Activated CD8-positive, alpha-beta memory T cell treated with anti-CD3 and anti-CD28 coated beads, Interleukin-2, amount 50 U/mL, for 48 hours (primary cell): ENCODE measurements around the gene EPHA8.

Source experiments
- DNase-seq: peaks from one replicate; pipeline ENCODE4 v3.0.0-alpha.2; 2020

EPHA8 gene

DNA sequence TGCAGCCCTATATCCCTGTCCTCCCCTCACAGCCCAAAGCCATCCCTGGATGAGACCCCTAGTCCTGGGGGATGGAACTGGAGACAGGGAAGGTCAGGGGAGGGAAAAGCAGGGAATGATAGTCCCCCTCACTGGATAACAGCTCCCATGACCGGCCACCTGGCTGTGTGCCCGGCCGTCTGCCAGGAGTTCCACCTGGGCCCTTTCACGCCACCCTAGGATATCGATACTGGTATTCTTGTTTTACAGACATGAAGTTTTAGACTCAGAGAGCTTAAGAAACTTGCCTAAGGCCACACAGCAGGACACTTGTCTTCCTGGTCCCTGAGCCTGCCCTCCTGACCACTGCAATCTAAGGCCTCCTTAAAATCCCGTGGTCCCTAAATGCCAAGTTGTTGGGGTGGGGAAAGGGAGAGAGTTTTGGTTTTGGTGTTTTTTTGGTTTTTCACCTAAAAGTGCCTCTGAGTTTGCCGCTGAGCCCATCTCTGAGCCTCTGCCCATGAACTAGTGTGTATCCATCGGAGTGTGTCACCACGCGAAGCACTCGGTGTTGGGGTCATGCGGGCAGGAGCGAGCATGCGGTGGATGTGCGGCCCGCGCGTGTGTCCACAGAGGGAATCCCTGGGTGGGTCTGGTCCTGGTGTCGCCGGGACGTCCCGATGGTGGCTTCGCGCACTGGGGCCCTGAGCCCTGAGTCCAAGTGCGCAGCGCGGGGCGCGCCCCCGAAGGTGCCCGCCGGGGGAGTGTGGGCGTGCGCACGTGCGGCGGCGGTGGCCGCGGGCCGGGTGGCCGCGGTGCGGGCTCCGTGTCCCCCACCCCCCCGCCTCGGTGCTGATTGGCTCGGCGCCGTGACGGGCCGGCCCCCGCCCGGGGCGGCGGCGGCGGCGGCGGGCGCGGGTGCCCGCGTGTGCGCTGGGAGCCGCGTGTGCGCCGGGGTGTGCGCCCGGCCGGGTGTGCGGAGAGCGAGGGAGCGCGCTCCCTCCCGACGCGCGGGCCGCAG, at the start of gene EPHA8:
EPHA8 (plus strand) TSS at position 906 of the 1,000 bp plus-strand sequence. CDS start 147 bp downstream, outside the sequence.
- no peak for DNase-seq

DNA sequence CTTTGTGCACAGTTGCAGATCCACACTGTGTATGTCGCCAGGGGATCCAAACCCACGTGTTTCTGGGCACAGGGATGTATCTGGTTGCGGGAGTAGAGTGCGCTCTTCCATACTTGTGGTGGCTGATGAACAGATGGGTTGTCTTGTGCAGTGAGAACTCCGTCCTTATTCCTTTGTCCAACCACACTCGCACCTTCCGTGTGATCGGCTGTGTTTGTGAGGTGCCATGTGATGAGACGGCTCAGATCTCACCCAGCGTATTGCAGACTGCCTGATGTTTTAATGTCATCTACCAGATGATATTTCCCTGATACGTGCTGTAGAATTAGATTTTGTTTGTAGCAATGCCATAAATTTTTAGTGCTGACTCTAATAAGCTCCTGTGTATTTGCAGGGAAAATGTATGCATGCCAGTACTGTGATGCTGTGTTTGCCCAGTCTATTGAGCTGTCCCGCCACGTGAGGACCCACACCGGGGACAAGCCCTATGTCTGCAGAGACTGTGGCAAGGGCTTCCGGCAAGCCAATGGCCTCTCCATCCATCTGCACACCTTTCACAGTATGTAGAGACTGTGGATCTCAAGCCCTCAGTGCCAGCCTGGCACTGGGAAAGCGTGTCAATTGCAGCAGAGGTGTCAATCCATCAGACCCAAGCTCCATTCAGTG, 46.2 kb upstream of the EPHA8 start:
- DNase-seq = no peak

DNA sequence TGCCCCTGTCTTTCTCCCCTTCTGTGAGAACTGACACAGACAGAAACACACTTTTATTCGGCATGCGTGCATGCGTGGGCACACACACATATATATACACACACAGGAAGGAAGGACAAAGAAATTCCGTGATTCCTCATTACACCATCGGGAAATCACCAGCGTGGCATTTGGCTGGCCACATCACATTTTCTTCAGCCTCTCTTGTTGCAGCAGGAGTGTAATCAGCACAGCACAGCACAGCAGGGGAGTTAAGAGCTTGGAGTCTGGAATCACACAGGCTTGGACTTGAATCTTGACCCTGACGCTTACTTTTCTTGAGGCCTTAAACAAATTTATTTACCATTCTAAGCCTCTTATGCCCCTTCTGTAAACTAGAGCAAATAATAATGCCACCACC, 45.3 kb upstream of the EPHA8 start:
- no peak for DNase-seq

DNA sequence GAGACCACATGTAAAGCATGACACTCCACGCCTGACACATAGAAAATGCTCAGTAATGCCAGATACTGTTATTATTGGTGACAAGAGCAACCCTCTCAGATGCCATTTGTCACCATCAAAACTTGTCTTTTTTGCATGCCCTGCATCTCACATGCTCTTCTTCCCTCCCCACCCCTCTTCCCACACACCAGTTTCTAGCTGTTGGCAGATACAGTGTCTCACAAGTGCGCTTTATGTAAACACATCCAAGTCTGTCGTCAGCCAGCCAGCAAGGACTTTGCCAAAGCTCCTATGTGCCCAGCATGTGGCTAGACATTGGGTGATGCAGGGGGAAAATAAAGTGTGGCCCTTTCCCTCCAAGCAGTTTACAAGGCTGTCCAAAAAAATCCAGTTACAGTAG, 44.9 kb upstream of the EPHA8 start:
- no peak for DNase-seq

DNA sequence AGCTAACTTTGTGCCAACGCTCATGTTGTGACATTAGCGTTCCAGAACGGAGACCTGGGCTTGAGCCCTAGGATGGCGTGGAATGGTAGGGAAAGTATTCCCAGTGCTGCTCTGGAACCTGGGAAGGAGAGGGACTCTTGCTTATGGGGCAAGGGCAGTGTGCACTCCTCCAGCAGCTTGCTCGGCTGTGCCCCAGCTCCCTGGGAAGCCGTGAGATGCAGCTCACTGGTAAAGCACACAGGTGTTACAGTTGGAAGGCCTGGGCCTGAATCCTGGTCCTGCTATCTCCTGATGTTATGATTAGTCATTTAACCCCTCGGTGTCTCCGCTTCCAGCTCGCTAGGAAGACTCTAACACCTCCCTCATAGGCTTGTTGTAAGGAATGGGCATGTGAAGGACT, 42.4 kb upstream of the EPHA8 start:
- no peak for DNase-seq

DNA sequence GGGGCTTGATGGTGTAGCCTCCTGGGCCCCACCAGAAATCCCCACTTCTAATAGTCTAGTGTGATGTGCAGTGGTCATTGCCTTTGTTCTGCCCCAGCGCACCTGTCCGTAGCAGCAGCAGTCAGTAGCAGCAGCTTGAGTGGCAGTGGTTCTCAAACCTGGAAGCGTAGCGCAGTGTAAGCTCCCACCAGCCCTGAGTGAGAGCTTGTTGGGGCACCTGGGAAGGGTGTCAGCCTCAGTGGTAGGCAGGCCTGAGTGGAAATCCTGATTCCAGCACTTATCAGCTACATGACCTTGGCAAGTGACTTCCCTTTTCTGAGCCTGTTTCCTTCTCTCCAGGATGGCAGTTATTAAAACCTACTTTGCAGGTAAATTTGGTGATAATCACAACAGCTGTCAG, 41.6 kb upstream of the EPHA8 start:
- no peak for DNase-seq

DNA sequence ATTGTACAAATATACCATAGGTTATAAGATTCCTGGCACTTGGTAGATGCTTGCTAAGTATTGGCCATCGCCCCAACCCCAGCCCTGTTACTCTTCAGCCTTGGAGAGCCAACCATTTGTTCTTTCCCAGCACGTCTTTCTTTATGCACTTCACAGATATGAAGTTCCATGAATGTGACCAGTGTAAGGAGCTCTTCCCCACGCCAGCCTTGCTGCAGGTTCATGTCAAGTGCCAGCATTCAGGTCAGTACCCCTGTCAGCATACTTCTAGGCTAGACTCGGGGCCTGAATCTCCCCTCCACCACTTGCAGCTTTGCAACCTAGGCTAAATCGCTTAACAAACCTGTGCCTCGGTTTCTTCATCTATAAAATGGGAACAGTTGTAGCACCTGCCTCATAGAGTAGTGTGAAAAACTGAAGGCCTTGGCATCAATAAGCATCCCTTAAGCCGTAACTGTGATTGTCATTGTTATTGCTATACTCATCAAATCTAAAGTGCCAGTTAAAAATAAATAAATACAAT, 41.0 kb upstream of the EPHA8 start:
- no peak for DNase-seq

DNA sequence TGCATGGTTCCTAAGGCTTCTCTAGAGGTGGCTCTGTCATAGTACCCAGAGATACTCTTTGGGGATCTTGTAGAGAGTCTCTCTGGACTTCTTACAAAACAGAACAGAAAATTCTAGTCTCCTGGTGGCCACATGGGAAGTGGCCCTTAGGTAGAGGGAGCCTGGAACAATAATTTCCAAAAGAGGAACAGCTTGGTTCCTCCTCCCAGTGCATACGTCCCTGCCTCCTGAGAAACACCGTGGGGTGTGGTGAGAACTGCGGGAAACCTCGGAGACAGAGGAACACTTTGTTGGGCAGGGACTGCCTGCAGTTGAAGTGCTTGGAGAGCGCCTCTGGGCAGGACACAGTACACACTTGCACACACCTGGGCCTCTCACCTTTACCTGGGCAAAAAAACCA, 38.8 kb upstream of the EPHA8 start:
- no peak for DNase-seq

DNA sequence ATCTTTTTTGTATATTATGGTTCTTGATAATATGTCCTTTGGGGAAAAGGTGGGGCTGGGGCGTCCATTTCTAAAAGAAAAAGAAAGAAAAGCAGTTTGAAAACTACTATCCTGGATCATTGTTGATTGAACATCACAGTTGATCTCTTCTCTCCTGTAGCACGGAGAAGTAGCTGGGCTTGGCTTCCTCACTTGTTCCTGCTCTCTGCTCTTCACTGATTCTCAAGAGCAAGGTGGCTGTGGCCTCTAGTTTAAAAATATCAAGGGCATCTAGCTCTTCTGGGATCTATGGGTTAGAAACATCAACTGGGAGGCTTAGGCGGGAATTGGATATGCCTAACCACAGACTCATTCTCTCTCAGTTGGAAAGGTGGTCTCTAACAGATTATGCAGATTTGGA, 38.1 kb upstream of the EPHA8 start:
- DNase-seq = no peak

DNA sequence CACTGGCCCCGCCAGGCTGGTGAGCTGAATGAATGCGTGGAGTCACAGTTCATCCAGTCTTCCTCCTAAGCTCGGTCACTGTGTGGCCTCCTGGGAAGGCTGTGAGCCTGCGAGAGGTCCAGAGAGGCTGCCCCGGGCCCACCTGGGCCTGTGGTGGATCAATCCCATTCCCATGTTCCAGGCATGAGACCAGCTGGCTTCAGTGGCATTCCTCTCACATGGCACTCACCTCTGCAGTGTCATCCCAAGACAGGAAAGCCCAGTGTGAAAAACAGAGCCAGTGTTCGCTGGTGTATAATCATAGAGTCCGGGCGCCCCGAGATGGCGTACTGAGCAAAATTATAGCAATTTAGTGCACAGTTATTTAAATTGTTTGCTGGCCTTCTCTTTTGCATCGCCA, 37.6 kb upstream of the EPHA8 start:
- no peak for DNase-seq

DNA sequence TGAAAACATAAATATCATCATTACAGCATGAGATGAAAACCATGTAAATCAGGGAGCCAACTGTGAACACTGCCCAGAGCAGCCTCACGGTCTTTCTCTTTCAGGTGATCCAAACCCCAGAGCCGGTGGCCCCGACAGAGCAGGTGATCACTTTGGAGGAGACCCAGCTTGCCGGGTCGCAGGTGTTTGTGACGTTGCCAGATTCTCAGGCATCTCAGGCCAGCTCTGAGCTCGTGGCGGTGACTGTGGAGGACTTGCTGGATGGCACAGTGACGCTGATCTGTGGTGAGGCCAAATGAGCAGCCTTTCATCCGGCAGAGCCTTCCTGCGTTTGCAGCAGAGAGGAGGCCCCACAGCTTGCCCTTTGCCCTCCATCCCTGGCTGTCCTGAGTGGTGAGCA, 37.2 kb upstream of the EPHA8 start:
- DNase-seq = no peak

DNA sequence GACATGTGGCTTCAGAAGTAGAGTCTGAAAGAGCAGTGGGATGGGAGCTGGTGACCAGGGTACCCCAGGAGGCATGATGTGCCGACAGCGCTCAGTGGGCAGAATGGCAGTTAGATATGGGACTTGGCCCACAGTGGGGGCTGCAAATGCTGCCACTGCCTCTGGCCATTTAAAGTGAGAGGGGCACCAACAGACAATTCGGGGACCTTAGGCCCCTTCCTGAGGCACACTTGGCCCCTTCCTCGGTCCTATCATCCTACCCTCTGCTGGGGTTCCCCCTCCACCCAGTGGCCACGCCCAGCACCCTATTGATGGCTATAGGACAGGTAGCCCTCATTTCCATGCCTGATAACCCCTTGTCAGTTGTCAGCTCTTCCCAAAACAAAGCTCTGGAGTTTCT, 36.6 kb upstream of the EPHA8 start:
- DNase-seq = no peak

DNA sequence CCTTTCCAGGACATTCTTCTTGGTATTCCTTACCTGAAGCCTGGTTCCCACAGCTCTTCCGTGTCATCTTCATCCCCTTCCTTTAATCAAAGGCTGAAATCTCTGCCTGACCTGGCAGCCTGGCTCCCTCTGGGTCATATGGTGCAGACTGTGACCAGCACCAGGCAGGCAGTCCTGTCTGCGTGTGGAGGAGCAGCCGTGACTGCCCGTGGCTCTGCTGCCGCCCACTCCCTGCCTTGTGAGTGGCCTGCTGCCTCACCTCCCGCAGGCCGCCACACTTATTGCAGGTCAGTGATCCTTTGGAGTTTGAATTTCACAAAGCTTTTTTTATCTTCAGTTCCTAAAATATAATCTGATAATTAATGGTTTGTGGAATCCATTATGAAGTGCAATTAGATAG, 36.2 kb upstream of the EPHA8 start:
- no peak for DNase-seq

DNA sequence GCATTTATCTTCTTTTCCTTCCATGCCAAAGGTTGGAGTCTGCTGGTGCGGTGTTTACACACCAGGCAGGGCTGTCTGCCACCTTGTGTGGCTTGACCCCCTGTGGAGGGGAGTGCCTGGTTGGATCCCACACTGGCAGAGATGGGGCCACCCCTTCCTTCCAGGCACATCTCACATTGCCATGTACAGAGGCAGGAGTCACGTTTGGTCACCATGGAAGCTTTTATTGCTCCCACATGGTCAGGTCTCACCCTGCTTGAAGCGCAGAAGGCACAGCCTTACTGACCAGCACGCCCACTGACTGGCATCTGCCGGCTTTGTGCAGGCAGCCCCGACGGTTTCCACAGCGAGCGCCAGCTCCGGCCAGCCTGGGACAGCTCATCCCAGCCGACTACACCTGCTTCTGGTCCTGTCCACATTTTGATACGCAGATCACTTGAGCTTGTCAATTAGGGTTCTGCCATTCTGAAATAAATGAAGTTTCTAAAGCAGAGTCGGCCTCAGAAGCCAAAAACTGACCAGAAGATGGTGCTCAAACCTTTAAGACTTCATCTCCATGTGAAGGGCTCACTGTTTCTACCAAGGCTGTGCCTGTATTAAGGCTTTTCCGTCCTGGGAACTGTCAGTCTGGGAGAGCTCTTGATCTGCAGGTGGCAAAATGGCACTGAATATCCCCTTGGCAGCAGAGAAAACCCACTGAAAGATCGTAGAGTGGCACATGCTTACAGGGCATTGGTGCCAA, 35.6 kb upstream of the EPHA8 start:
- DNase-seq = no peak

DNA sequence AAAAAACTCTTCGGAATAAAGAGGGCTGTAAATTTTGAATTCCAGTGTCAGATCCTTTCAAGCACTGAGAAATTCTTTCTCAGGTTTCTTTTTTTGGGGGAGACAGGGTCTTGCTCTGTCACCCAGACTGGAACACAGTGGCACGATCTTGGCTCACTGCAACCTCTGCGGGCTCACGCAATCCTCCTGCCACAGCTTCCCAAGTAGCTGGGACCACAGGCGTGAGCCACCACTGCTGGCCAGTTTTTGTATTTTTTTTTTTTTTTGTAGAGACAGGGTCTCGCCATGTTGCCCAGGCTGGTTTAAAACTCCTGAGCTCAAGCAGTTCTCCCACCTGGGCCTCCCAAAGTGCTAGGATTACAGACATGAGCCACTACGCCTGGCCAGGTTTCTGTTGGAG, 34.8 kb upstream of the EPHA8 start:
- no peak for DNase-seq

DNA sequence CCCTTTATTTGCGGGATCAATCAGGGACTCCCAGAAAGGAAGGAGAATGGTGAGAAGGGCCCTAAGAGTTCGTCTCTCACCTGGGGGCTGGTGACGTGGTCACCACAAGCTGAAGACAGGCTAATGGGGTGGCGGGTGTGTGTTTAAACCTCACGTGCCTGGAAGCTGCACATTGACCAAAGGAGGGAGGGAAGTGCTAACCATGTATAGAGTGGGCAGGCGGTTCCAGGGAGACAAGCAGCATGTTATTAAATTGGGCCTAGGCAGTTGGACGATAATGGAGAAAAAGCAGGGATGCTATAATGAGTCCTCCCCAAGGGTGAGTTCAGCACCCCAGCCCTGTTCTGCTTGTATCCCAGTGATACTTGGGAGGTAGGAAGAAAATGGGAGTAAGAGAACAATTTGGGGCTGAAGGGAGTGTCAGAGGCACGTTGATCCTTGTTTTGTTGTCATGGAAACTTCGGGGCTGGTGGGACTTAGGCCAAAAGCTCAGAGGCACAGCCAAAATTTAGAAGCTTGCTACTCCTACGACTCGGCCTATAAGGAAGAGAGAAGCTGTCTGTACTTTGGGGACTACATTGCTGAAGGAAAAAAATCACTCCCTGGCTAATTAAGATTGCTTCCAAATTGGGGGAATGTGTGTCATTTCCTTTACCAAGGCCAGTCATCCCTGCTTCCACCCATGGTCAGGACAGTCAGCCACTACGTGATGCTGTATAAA, 33.2 kb upstream of the EPHA8 start:
- no peak for DNase-seq

DNA sequence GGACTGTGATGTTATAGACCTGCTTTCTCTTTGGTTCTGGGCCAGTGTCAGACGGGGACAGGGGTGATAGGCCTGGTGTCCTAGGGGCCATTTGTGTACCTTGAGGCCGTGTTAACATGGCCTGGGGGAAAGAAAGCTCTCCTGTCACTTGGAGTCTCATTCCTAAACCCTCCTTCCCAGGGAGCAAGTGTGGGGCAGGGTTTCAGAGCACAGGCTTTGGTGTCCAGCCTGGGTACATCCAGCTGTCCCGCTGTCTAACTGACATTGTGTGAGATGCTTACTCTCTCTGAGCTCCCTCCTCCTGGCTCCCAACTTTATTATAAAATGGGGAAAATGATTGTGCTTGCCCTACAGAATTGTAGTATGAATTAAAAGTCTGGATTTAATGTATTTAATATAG, 32.6 kb upstream of the EPHA8 start:
- DNase-seq = no peak

DNA sequence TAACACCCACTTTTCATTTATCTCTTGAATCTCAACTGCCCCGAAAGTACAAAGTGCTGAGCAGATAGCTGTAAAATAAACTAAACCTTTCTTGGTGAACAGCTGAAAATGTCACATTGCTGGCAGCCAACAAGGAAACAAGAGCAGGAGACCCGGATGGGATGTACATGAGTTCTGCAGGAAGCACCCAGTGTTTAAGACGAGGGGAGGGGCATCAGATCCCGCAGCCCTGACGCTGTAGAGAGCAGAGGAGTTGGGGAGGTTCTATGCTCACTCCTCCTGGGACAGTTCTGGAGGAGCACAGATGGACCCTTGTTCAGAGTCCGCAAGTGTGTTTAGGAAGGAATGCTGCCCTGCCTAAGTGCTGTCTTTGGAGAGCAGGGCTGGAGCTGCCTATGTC, 32.0 kb upstream of the EPHA8 start:
- DNase-seq = no peak

DNA sequence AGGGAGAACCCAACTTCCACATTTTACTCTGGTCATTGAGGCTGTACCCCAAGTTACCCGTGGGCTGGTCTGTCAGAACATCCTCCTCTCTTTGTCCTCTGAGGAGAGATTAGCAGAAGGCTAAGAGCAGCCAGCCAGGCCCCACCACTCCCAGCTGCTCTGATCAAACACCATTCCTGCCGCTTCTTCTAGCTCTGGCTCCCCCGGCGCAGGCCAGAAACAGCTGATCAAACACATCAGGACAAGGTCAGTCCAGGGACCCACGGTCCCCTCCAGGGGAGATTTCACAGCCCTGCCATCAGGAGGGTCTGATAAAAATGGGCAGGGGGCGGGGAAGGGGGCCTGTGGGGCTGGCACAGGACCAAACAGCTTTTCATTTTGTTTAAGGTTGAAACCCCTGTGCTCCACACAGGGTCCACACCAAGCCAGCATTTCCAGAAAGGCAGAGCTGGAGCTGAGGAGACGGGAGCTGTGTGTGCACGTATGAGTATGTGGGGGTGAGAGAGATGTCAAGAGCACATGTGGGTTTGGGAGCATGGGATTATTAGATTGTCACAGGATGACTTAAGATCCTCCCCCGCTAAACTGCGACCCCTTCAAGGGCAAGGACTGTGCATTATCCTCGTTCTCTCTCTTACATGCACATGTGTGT, 29.9 kb upstream of the EPHA8 start:
- DNase-seq = no peak

DNA sequence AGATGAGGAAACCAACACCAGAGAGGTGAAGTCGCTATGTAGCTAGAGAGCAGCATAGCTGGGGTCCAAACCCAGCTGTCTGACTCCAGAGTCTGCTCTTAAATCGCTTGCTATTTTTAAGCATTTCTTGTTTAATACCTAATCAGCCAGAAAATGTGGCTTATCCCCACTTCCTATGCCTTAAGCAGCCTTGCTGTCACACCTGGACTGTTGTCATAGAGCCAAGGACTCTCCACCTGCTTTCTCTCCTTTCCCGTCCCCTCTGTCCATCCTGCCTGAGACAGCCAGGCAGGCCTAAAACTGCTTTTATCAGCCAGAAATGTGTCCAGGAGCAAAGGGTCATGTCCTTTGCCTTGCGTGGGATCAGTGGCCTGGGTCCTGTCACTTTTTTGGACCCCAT, 28.3 kb upstream of the EPHA8 start:
- DNase-seq = no peak

DNA sequence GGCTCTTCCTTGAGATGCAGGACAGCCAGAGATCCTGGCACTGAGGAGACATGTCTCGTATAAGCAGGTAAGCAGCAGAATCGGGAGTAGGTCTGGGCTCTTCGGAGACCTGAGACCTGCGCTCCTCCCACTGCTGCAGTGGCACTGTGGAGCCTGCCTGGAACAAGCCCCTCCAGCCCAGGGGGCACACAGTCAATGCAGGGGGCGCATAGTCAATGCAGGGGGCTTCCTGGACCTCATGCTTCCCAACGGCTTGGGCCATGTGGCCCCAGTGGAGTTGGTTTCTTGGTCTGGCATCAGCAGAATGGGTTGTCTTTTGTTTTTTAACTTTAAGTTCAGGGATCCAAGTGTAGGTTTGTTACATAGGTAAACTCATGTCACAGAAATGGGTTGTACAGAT, 27.9 kb upstream of the EPHA8 start:
- DNase-seq = no peak

DNA sequence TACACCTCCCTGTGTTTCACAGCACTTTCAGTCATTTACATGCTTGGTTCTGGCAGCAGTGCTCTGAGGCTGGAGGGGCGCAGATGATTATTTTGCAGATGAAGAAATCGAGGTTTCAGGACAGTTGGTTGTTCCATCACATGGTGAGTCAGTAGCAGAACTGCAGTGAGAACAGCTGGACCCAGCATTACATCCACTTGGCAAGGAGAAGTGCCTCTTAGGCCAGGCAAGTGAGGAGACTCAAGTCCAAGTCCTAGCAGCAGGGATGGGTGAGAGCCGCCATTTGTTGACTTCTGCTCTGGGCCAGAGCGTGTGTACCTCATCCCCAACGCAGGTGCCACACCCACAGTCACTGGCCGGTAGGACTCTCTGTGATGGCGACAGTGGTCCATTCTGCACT, 26.8 kb upstream of the EPHA8 start:
- no peak for DNase-seq
